ENCODE results near the gene TP53I13.

TP53I13 gene

DNA sequence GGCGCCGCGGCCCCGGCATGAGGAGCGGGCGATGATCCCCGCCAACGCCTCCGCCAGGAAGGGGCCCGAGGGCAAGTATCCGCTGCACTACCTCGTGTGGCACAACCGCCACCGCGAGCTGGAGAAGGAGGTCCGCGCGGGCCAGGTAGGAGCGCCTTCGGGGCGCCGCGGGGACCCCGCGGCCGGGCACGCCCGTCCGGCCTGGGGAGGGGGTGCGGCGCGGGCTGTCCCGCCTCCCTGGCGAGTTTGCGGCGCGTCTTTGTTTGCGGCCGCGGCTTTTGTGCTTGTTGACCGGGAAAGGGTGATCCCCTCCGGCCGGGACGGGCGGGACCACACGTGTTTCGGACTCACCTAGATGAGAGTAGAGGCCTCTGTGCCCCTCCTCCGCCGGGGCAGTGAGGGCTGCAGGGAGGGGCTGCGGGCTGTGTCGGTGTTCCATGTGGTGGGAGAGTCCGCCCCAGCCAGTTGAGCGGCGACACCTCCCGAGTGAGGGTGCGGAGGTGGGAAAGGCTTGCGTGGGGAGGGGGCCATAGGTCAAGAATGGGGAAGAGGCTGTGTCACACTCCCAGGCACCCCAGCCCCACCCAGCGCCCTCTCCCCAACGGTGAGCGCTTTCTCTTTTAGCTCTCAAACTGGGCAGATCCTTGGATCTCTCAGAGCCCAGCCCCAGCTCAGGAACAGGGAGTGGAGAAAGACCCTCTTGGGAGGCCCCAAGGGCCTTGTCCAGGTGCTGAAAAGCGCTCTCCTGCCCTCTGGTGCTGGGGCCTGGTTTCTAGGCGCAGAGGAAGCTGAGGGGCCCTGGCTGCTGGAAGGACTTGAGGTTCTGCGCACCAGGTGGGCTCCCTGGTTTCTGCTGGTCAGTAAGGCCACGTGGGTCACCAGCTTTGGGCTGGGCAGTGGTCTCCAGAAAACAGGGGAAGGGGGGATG, 25.4 kb downstream of the TP53I13 start:
- no peak for DNase-seq (ENCODE audit: low read depth)

DNA sequence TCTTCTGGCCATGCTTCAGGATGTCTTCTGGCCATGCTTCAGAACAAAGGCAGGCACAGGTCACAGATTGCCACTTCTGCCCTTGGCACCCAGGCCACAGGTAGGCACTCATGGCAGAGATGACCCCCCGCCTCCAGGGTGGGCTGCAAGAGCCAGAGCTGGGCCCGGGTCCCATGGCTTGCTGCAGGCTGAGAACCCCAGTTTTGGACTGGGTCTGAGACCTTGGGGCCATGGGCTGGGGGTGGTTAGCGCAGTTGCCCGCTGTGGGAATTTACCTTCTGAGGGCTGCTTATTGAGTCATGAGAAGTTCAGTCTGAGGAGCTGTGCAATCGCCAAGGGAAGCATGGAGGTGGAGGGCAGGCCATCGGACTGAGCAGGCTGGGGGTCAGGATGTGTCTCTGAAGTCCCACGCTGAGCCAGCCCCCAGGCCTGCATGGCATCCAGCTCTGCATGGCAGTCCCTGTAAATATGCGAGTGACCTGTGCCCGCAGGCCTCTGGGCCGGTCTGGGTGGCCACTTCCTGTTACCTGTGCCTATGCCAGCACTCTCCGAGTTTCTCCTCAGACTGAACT, 26.1 kb downstream of the TP53I13 start:
- no peak for DNase-seq (ENCODE audit: low read depth)

DNA sequence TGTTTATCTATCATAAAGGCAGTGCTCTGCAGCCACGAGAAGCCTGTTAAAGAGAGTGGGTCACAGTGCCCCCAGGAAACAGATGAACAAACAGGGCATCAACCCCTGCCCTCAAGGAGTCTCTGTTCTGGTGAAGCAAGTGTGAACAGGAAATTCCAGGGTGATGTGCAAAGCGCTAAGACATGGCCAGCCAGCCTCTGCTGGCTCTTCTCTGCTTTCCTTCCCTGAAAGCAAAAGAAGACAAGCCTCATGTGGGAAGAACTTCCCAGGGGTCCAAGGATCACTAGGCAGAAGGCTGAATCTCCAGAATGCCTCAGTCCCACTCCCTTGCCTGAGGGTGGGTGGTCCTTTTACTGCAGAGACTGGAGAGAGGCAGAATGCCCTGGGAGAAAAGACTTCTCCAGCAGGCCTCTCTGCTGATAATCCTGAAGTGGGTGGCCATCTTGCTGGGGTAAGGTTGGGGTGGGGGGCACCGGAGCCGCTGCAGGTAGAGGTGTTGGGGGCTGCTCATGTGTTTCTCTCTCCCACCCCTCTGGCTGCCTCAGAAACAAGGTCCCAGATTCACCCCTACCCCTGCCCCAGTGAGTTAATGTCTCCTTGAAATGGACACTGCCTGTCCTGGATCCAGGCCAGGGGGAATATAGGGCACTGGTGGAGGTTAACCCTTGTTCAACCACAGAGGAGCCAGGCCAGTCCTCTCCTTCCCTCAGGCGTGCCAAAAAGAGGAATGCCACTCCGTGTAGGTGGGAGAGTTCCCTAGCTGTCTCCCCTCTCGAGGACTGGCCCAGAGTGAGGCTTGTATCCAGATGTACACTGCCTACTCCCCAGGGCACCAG, 26.8 kb downstream of the TP53I13 start:
- DNase-seq (ENCODE audit: low read depth): no peak

DNA sequence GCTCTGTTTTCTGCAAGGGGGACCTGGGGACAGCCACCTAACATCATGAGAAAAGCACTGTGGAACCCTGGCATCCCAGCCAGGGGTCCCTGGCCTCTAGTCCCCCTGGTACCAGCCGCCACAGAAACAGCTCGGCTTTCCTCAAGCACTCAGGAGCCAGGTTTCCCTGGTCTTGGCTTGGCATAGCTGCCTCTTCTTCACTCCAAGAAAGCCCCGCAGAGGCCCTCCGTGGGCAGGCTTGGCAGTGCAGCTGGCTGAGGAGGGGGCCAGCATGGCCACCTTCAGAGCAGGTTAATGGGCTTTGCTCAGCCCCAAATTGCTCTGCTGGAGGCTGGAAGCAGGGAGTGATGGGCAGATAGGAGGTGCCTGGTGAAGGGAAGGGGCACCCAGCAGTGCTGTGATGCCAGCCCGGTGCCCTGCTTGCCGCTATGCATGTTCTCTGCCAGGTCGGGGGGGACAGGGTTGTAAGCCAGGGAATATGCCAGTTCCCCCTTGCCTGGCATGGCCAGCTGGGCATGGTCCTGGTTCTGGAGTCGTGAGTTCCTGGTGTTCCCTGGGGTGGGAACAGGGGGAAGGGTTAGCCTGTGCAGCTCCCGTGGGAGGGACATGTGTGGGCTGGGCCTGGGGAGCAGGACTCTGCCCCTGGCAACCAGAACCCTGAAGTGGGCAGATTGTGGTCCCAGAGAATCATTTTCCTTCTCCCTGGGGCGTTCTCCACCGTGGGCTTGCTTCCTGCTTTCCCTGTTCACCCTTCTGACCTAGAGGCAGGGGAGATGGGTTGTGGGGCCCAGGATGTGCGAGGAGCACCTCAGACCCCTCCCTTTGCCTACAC, 27.7 kb downstream of the TP53I13 start:
- no peak for DNase-seq (ENCODE audit: low read depth)

DNA sequence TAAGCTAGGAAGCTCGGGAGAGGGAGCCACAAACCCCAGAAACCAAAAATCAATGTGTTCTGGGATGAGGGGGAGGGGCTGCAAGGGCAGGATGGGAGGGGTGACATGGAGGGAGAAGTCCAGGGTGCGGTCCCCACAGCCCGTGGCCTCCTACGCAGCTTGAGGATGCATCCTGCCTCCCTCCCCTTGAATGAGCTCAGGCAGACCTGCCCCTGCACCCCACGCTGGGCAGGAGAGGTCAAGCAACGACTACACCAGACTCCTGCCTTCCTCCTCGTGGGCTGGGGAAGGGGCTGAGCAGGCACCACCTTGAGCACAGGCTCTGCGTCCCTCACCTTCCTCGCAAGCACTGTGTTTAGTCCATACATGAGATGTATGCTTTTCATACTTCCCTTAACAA, 28.3 kb downstream of the TP53I13 start:
- no peak for DNase-seq (ENCODE audit: low read depth)

DNA sequence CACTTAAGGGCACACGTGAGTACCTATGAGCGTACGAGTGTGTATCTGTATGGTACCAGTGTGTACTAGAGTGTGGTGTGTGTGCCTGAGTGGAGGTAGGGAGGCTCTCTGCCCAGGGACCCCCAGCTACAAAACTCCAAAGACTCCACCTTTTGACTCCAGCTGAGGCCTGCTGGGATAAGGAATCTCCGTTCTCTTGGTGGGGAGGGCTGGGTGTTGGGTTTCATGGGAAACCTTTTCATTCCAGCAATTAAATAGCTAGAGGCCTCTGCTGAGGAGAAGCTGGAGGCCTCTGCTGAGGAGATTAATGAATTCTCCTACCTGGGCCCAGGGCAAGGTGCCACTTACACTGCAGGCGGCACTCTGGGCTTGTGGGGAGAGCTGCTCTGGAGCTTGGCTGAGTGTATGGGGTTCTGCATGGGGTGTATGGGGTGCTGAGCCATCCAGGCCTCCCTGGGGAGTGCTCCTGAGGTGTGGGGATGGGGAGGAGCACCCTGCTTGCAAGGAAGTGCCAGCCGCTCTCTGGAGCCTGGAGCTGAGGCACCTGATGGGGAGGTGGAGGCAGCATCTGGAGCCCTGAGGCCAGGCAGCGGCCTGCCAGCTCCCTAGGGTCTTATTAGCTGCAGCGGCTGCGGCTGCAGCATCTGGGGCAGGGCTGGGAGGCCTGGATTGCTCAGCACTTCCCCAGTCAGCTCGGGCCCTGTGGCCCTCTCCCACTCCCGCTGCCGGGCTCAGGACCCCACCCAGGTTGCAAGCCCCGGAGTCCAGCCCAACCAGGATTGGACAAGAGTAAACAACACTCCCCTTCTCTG, 29.1 kb downstream of the TP53I13 start:
- DNase-seq (ENCODE audit: low read depth): no peak

DNA sequence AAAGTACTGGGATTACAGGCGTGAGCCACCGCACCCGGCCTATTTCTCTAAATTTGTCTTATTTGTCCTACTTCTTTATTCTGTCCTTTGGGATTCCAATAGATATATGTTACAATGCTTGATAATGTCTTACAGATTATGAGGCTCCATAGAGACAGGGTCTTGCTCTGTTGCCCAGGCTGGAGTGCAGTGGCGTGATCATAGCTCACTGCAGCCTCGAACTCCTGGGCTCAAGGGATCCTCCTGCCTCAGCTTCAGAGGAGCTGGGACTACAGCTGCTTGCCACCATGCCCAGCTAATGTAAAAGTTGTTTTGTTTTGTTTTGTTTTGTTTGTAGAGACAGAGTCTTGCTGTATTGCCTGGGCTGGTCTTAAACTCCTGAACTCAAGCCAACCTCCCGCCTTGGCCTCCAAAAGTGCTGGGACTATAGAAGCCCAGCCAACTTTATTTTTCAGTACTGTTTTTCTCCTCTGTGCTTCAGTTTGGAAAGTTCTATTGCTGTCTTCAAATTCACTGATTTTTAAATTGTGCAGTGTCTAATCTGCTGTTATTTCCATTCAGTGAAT, 34.7 kb downstream of the TP53I13 start:
- DNase-seq (ENCODE audit: low read depth): no peak

DNA sequence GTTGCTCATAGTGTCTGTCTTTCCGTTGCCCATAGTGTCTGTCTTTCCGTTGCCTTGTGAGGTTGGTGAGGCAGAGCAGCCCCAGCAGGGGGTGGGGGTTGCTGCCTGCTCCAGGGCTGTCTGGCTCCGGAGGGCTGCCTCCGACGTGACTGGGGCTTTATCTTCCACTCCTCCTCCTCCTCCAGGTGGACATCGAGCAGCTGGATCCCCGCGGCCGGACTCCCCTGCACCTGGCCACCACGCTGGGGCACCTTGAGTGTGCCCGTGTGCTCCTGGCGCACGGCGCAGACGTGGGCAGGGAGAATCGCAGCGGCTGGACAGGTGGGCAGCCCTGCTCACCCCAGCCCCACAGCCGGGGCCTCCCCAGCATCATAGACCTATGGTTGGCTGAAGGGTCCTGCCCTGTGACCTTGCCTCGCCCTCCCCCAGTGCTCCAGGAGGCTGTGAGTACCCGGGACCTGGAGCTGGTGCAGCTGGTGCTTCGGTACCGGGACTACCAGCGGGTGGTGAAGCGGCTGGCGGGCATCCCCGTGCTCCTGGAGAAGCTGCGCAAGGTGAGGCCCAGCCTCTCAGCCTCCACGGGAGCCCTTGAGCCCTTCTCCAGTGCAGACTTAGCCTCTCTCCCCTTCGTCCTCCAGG, 39.2 kb downstream of the TP53I13 start:
- no peak for DNase-seq (ENCODE audit: low read depth)

DNA sequence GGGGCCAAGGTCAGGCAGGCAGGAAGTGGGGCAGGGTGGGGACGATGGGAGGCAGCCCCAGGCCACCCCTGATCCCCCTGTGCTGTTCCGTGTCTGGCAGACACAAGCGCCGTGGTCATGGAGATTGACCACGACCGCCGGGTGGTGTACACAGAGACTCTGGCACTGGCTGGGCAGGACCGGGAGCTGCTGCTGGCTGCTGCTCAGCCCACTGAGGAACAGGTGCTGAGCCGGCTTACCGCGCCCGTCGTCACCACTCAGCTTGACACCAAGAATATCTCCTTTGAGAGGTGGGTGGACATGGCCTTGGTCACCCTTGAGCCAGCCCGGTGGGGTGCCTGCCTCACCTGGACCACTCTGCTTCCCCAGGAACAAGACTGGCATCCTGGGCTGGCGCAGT, 40.5 kb downstream of the TP53I13 start:
- no peak for DNase-seq (ENCODE audit: low read depth)

DNA sequence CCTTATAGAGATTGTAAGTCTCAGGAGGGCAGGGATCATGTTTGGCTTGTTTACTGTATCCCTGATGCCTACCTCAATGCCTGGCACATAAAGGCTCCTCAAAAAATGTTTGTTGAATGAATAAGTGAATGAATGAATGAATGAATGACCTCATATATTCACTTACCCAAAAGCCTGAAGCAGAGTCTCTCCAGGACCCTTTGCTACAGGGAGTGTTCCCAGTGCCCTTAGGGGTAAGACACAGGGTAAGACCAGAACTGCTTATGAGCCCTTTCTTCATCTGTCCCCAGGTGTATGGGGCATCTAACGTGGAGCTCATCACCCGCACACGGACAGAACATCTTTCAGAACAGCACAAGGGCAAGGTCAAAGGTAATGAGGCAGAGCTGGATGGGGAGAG, 41.9 kb downstream of the TP53I13 start:
- DNase-seq (ENCODE audit: low read depth): no peak

DNA sequence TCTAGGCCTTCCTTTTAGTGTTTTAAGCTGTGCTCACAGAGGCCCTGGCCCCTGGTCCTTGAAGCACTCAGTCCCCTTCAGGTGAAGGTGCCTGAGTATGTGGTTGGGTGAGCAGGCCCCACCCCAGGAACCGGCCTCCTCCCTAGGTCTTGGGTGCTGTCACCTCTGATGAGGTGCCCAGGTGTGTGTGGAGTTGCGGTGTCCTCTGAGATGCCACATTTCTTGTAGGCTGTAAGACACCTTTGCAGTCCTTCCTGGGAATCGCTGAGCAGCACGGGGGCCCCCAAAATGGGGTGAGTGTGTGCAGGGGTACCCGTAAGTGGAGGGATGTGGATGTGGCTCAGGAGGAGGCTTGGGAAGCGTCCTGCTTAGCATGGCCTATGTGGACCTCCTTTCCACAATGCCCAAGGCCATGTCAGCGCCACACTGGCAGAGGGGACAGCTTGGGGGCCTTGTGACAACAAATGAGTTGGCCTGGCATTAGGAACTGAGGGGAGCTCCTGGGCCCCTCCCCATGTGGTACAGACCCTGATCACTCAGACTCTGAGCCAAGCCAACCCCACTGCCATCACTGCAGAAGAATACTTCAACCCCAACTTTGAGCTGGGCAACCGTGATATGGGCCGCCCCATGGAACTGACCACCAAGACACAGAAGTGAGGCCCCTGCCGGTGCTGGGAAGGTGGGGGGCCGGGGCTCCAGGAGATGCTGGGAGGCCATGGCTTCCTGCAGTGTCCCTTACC, 43.0 kb downstream of the TP53I13 start:
- no peak for DNase-seq (ENCODE audit: low read depth)

DNA sequence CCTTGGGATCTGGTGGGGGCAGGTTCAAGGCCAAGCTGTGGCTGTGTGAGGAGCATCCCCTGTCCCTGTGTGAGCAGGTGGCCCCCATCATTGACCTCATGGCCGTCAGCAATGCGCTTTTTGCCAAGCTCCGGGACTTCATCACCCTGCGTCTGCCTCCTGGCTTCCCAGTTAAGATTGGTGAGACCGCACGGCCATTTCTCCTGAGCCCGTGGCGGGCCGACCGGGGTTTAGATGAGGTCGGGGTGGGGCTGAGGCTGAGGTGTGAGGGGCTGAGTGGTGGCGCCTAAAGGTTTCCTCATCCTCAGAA, 43.5 kb downstream of the TP53I13 start:
- no peak for DNase-seq (ENCODE audit: low read depth)

DNA sequence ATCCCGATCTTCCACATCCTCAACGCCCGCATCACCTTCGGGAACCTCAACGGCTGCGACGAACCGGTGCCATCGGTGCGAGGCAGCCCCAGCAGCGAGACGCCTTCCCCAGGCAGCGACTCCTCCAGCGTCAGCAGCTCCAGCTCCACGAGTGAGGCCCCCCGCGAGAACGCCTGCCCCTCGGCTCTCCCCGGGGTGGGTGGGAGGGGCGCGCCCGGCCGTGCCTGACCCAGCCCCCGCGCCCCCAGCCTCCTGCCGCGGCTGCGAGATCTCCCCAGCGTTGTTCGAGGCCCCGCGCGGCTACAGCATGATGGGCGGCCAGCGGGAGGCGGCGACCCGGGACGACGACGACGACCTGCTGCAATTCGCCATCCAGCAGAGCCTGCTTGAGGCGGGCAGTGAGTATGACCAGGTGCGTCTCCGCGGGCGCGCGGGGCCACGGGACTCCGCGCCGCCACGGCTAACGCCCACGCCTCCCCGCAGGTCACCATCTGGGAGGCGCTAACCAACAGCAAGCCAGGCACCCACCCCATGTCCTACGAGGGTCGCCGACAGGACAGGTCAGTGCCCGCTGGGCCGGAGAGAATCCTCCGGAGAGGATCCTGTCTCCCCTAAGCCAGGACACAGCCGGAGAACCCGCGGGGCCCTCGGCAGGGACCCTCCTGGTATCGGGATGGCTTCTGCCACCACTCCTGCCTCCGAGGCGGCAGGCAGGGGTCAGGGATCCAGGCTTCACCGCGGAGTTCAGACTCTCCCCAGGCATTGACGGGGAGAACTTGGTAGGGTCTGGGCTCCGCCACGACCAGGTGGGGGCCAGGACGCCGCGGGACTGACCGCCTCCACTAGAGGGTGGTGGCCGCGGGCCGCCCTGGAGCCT, 44.1 kb downstream of the TP53I13 start:
- DNase-seq (ENCODE audit: low read depth): no peak

DNA sequence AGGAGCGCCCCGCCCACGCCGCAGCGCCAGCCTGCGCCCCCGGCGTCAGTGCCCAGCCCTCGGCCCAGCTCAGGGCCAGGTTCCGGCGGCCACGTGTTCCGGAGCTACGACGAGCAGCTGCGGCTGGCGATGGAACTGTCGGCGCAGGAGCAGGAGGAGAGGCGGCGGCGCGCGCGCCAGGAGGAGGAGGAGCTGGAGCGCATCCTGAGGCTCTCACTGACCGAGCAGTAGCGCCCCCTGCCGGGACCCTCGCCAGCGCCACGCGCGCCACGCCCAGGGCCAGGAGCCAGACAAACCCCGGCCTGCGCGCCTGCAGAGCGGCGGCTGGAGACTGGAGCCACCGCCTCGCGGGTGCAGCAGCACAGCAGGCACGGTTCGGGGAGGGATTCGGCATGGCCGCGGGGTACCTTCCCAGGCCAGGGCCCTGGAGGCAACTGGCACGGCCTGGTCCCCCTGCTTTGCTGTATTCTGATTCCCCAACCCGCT, 44.9 kb downstream of the TP53I13 start:
- no peak for DNase-seq (ENCODE audit: low read depth)

DNA sequence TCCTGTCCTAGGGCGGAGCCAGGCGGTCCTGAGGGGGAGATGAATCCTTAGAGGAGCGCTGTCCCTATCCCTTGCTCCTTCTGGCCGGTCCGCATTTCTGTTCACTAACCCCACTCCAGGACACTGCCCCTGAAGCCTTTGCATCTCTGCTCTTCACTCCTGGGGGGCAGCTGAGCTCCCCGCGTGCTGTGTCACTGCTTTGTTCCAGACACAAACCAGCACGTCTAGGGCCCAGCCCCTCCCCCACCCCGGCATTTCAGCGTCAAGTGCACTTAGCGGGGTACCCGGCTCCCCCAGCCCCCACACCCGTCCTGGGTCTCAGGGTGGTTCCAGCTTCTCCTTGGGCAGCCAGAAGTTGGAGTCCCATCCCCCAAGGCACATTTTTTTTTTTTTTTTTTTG, 45.4 kb downstream of the TP53I13 start:
- no peak for DNase-seq (ENCODE audit: low read depth)

DNA sequence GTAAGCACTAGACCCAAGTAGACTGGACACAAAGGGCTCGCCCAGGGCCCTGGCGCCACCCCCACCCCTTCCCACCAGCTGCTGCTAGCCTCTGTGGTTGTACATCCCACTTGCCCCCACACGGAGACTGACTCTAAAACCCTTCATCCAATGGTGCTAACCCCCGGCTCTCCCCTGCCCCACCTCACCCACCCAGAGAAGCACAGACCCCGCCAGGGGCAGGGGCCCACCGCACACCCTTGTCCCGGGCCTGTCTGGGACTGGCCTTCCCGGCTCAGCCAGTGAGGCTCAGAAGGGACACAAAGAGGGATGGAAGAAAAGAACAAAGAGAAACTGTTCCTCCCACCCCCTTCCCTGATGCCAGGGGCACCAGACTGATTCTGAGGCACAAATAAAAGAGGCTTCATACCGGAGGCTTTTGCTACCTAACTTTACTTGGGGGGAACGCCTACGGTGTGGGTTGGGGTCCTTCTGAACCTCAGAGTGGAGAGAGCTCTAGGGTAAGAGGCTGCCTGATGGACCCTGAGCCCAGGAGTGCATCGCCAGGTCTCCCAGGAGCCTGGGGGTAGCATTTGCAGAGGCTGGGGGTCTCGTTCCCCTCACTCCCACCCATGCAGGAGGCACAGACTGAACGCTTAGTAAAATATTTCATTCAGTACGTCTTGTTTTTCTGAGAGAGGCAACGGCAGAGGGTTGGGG, 46.0 kb downstream of the TP53I13 start:
- DNase-seq (ENCODE audit: low read depth): no peak

DNA sequence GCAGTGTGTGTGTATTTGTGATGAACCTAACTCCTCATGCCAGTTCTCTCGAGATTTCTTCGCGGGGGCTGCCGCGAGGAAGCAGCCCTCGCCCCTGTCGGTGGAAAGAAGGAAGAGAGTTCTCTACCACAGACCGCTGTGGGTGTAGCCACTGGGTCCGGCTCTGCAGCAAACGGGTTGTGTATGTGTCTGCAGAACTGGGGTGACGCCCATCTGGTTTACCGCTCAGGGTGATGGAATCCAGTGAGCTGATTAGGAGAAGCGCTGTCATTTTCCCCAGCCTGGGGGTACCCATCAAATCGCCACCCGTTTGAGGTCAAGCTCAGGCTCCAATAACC, 46.5 kb downstream of the TP53I13 start:
- no peak for DNase-seq (ENCODE audit: low read depth)

Measured in non-pigmented ciliary epithelial cell (primary cell).